Mesendoderm (in vitro differentiated cells): Measurements from ENCODE around the gene FGR.

Experiments
- DNase-seq: peaks from one replicate; pipeline ENCODE4 v3.0.0; 2013
- H2AK5ac ChIP-seq: 2 replicates; pipeline ENCODE4 v1.6.1; 2013; ENCODE audit warnings: low read length, inconsistent platforms
- H2BK120ac ChIP-seq: 2 replicates; pipeline ENCODE4 v1.6.1; 2013; ENCODE audit warnings: low read depth, mild to moderate bottlenecking, low read length, moderate library complexity, mixed read lengths
- H2BK15ac ChIP-seq: replicated peaks from 2 replicates; pipeline ENCODE4 v1.6.1; 2013; ENCODE audit warnings: low read depth, mild to moderate bottlenecking, moderate library complexity
- H2BK5ac ChIP-seq: 2 replicates; pipeline ENCODE4 v1.6.1; 2013; ENCODE audit warnings: low read length, inconsistent platforms
- H3K18ac ChIP-seq: 2 replicates; pipeline ENCODE4 v1.6.1; 2013; ENCODE audit warnings: mild to moderate bottlenecking, low read length, mixed read lengths
- H3K23ac ChIP-seq: one replicate; pipeline ENCODE4 v1.6.1; 2013; ENCODE audit warnings: low read length
- H3K27ac ChIP-seq: 2 replicates; pipeline ENCODE4 v1.5.1; 2013; ENCODE audit warnings: low read depth, mild to moderate bottlenecking, inconsistent platforms, low read length, moderate library complexity
- H3K27me3 ChIP-seq: 2 replicates; pipeline ENCODE4 v1.6.1; 2013; ENCODE audit warnings: low read length, control low read depth, mild to moderate bottlenecking, inconsistent platforms; ENCODE audit not compliant: insufficient read depth, poor library complexity
- H3K36me3 ChIP-seq: 2 replicates; pipeline ENCODE4 v1.6.1; 2013; ENCODE audit warnings: low read length, inconsistent platforms; ENCODE audit not compliant: control insufficient read depth, insufficient read depth
- H3K4ac ChIP-seq: one replicate; pipeline ENCODE4 v1.6.1; 2013; ENCODE audit warnings: low read depth, mild to moderate bottlenecking, low read length, moderate library complexity
- H3K4me1 ChIP-seq: 2 replicates; pipeline ENCODE4 v1.6.1; 2013; ENCODE audit warnings: low read depth, low read length, inconsistent platforms; ENCODE audit not compliant: control insufficient read depth
- H3K4me2 ChIP-seq: 2 replicates; pipeline ENCODE4 v1.6.1; 2013; ENCODE audit warnings: low read length
- H3K4me3 ChIP-seq: 2 replicates; pipeline ENCODE4 v1.5.1; 2013; ENCODE audit warnings: mild to moderate bottlenecking, low read length
- H3K56ac ChIP-seq: one replicate; pipeline ENCODE4 v1.6.1; 2013; ENCODE audit warnings: low read length
- H3K79me1 ChIP-seq: 2 replicates; pipeline ENCODE4 v1.6.1; 2013; ENCODE audit warnings: low read length, inconsistent platforms
- H3K79me2 ChIP-seq: 2 replicates; pipeline ENCODE4 v1.6.1; 2013; ENCODE audit warnings: mild to moderate bottlenecking, low read length; ENCODE audit not compliant: control insufficient read depth, insufficient read depth
- H3K9ac ChIP-seq: 2 replicates; pipeline ENCODE4 v1.6.1; 2013; ENCODE audit warnings: low read length, inconsistent platforms
- H4K5ac ChIP-seq: one replicate; pipeline ENCODE4 v1.6.1; 2013; ENCODE audit warnings: low read length
- H4K8ac ChIP-seq: one replicate; pipeline ENCODE4 v1.6.1; 2013; ENCODE audit warnings: low read depth, mild to moderate bottlenecking, control low read depth, low read length, moderate library complexity
- WGBS: extraction: QIAGEN DNeasy Blood & Tissue Kit; methylation state at CpG from one replicate; pipeline ENCODE4 v1.1.7; 2013; ENCODE audit warnings: low lambda C conversion rate, missing lambda C conversion rate; ENCODE audit not compliant: insufficient coverage; ENCODE audit errors: extremely low coverage; 5-methylcytosine and 5-hydroxymethylcytosine counted together

The FGR gene

GRCh38 chr1:27581823-27582243 is 53.2 kb downstream of the FGR start:
- Histone ChIP-seq H2AK5ac (no peak overlapping the region), H3K27me3 (no peaks in the 10 kb centered on the region), H4K5ac (no peak overlapping the region), H3K9ac (no peak overlapping the region), H3K79me2 (peaks cover 2% of the 10 kb centered on the region), H3K79me1 (peaks cover 27% of the 10 kb centered on the region), H2BK15ac (no peak overlapping the region), H3K56ac (no peak overlapping the region), H3K4me3 (no peak overlapping the region), H2BK120ac (no peak overlapping the region), H3K23ac (no peak overlapping the region), H3K4me1 (no peaks in the 10 kb centered on the region), H3K36me3 (no peaks in the 10 kb centered on the region), H2BK5ac (no peak overlapping the region), H3K4me2 (no peak overlapping the region), H3K18ac (no peak overlapping the region), H4K8ac (no peak overlapping the region), H3K27ac (no peak overlapping the region), H3K4ac (no peak overlapping the region)
- WGBS, result no CpG with 5 or more reads among the region's 6 CpGs
- no peak for DNase-seq

- no peaks in the 10 kb centered on the region for H3K27me3 ChIP-seq
- no peaks in the 10 kb centered on the region for H3K36me3 ChIP-seq
- no peak overlapping the region for H2BK120ac ChIP-seq
- H2AK5ac ChIP-seq, result no peak overlapping the region
- H3K9ac ChIP-seq, result no peak overlapping the region
- no peak overlapping the region for H3K18ac ChIP-seq
- no peak overlapping the region for H4K8ac ChIP-seq
- no peak overlapping the region for H3K4me2 ChIP-seq
- no peak overlapping the region for H2BK15ac ChIP-seq
- no CpG with 5 or more reads among the region's 4 CpGs for WGBS
- H3K79me2 ChIP-seq, result peaks cover 17% of the 10 kb centered on the region
- H4K5ac ChIP-seq, result no peak overlapping the region
- H3K79me1 ChIP-seq, result peaks cover 38% of the 10 kb centered on the region
- peaks cover 24% of the 10 kb centered on the region for H3K4me1 ChIP-seq
- no peak overlapping the region for H3K4me3 ChIP-seq
- H3K56ac ChIP-seq, result peak overlapping the region; percentile 34
- H3K23ac ChIP-seq, result no peak overlapping the region
- no peak overlapping the region for H2BK5ac ChIP-seq
- no peak overlapping the region for H3K27ac ChIP-seq
- DNase-seq, result no peak
- no peak overlapping the region for H3K4ac ChIP-seq
Measured at GRCh38 chr1:27577504-27578188, 57.3 kb downstream of the FGR start.

GRCh38 chr1:27576806-27577227 is 58.2 kb downstream of the FGR start:
- Histone ChIP-seq H3K4ac (no peak overlapping the region), H3K79me2 (peaks cover 17% of the 10 kb centered on the region), H4K8ac (no peak overlapping the region), H3K79me1 (peaks cover 33% of the 10 kb centered on the region), H3K4me3 (no peak overlapping the region), H4K5ac (no peak overlapping the region), H3K27ac (peak overlapping the region; percentile 11), H2BK5ac (no peak overlapping the region), H3K4me2 (no peak overlapping the region), H3K18ac (no peak overlapping the region), H3K36me3 (no peaks in the 10 kb centered on the region), H2BK15ac (no peak overlapping the region), H2AK5ac (no peak overlapping the region), H3K9ac (no peak overlapping the region), H3K27me3 (no peaks in the 10 kb centered on the region), H2BK120ac (no peak overlapping the region), H3K4me1 (peaks cover 30% of the 10 kb centered on the region), H3K23ac (peak overlapping the region; percentile 60), H3K56ac (peak overlapping the region; percentile 40)
- WGBS, result no CpG with 5 or more reads among the region's 7 CpGs
- DNase-seq, result no peak

- Histone ChIP-seq H2BK15ac (no peak overlapping the region), H3K36me3 (no peaks in the 10 kb centered on the region), H3K56ac (peak overlapping the region; percentile 76), H4K8ac (no peak overlapping the region), H3K9ac (peak overlapping the region; percentile 72), H3K79me2 (peaks cover 20% of the 10 kb centered on the region), H2BK120ac (peak overlapping the region; percentile 79), H3K27ac (peak overlapping the region; percentile 97), H2BK5ac (no peak overlapping the region), H2AK5ac (no peak overlapping the region), H4K5ac (no peak overlapping the region), H3K79me1 (peaks cover 33% of the 10 kb centered on the region), H3K27me3 (no peaks in the 10 kb centered on the region), H3K4me3 (no peak overlapping the region), H3K18ac (peak overlapping the region; percentile 88), H3K4me1 (peaks cover 38% of the 10 kb centered on the region), H3K23ac (no peak overlapping the region), H3K4ac (peak overlapping the region; percentile 88), H3K4me2 (peak overlapping the region; percentile 54)
- no CpG with 5 or more reads among the region's 44 CpGs for WGBS
- DNase-seq, result peak; percentile 84
Measured at GRCh38 chr1:27575840-27576331, 59.1 kb downstream of the FGR start.

GRCh38 chr1:27574871-27575831 is 59.8 kb downstream of the FGR start:
- H3K18ac ChIP-seq, result peak overlapping the region; percentile 88
- peaks cover 20% of the 10 kb centered on the region for H3K79me2 ChIP-seq
- peak; percentile 95 for DNase-seq
- no peaks in the 10 kb centered on the region for H3K36me3 ChIP-seq
- no peak overlapping the region for H4K8ac ChIP-seq
- peaks cover 33% of the 10 kb centered on the region for H3K79me1 ChIP-seq
- H3K9ac ChIP-seq, result peak overlapping the region; percentile 72
- H3K56ac ChIP-seq, result peak overlapping the region; percentile 76
- peaks cover 44% of the 10 kb centered on the region for H3K4me1 ChIP-seq
- peak overlapping the region; percentile 54 for H3K4me2 ChIP-seq
- no peaks in the 10 kb centered on the region for H3K27me3 ChIP-seq
- H2BK120ac ChIP-seq, result peak overlapping the region; percentile 79
- H3K4me3 ChIP-seq, result peak overlapping the region; percentile 12
- peak overlapping the region; percentile 95 for H2AK5ac ChIP-seq
- peak overlapping the region; percentile 14 for H2BK15ac ChIP-seq
- peak overlapping the region; percentile 6 for H2BK5ac ChIP-seq
- WGBS, result no CpG with 5 or more reads among the region's 83 CpGs
- peak overlapping the region; percentile 88 for H3K4ac ChIP-seq
- H4K5ac ChIP-seq, result no peak overlapping the region
- H3K23ac ChIP-seq, result no peak overlapping the region
- peak overlapping the region; percentile 97 for H3K27ac ChIP-seq
